Esophagus muscularis mucosa (tissue), 3 donors: ENCODE data around the gene TP53BP1.

Source experiments
- POLR2A ChIP-seq: fragments of 450-650 bp; IDR thresholded peaks from one replicate; pipeline ENCODE4 v1.6.1; 2017; ENCODE audit warnings: antibody characterized with exemption, moderate library complexity, mild to moderate bottlenecking, low read depth
- POLR2AphosphoS5 ChIP-seq, 2 donors: sonication (generic); formaldehyde crosslinking; IDR thresholded peaks; one replicate each; pipeline ENCODE4 v1.6.1; 2017; ENCODE audit warnings: antibody characterized with exemption in 2 of 2
- TF ChIP-seq, protein P1 (sequence below), 3 experiments: fragments of 200-600 bp in 2 of 3; fragments of 450-650 bp in 1 of 3; sonication (generic) in 2 of 3; IDR thresholded peaks; one replicate each; pipeline ENCODE4 v1.5.1; 2017 to 2019; ENCODE audit warnings: antibody characterized with exemption in 3 of 3, mild to moderate bottlenecking in 2 of 3, moderate library complexity in 1 of 3

GRCh38 chr15:43434446-43434845 lies 58.5 kb downstream of the TP53BP1 start:
- TF ChIP-seq, protein P1, sequence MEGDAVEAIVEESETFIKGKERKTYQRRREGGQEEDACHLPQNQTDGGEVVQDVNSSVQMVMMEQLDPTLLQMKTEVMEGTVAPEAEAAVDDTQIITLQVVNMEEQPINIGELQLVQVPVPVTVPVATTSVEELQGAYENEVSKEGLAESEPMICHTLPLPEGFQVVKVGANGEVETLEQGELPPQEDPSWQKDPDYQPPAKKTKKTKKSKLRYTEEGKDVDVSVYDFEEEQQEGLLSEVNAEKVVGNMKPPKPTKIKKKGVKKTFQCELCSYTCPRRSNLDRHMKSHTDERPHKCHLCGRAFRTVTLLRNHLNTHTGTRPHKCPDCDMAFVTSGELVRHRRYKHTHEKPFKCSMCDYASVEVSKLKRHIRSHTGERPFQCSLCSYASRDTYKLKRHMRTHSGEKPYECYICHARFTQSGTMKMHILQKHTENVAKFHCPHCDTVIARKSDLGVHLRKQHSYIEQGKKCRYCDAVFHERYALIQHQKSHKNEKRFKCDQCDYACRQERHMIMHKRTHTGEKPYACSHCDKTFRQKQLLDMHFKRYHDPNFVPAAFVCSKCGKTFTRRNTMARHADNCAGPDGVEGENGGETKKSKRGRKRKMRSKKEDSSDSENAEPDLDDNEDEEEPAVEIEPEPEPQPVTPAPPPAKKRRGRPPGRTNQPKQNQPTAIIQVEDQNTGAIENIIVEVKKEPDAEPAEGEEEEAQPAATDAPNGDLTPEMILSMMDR (IDR thresholded peaks at IDR 0.05) = no peak
- TF ChIP-seq POLR2AphosphoS5 (IDR thresholded peaks at IDR 0.05) (no peak), POLR2A (no peak)
